OCI-LY1 (cell line): ENCODE results near the gene PKMYT1.

Experiments used
- H2AFZ ChIP-seq: fragments of 200-600 bp; sonication (generic), shearing (Covaris generic); 2 replicates; pipeline ENCODE4 v1.6.0; 2014; ENCODE audit warnings: antibody characterized with exemption, mild to moderate bottlenecking, low read length
- H3F3A ChIP-seq: fragments of 200-600 bp; sonication (generic), shearing (Covaris generic); 2 replicates; pipeline ENCODE4 v1.6.0; 2014; ENCODE audit warnings: mild to moderate bottlenecking, antibody characterized with exemption, low read length, moderate library complexity; ENCODE audit not compliant: insufficient read depth
- H3K27ac ChIP-seq: fragments of 200-600 bp; sonication (generic); 2 replicates; pipeline ENCODE4 v1.5.1; 2014; ENCODE audit warnings: low read length, mixed run types, mild to moderate bottlenecking, low read depth; ENCODE audit not compliant: poor library complexity, severe bottlenecking
- H3K27me3 ChIP-seq: fragments of 200-600 bp; sonication (generic); 2 replicates; pipeline ENCODE4 v1.6.0; 2014; ENCODE audit warnings: antibody characterized with exemption, mild to moderate bottlenecking, low read length, moderate library complexity; ENCODE audit not compliant: insufficient read depth
- H3K36me3 ChIP-seq: fragments of 200-600 bp; sonication (generic); 2 replicates; pipeline ENCODE4 v1.6.1; 2014; ENCODE audit warnings: mild to moderate bottlenecking, antibody characterized with exemption, low read length, moderate library complexity, mixed read lengths; ENCODE audit not compliant: insufficient read depth
- H3K4me1 ChIP-seq: fragments of 200-600 bp; sonication (generic); 2 replicates; pipeline ENCODE4 v1.5.1; 2014; ENCODE audit warnings: mild to moderate bottlenecking, low read length, moderate library complexity; ENCODE audit not compliant: insufficient read depth, severe bottlenecking
- H3K4me2 ChIP-seq: fragments of 200-600 bp; sonication (generic), shearing (Covaris generic); 2 replicates; pipeline ENCODE4 v1.6.1; 2014; ENCODE audit warnings: low read length
- H3K4me3 ChIP-seq: fragments of 200-600 bp; sonication (generic); 2 replicates; pipeline ENCODE4 v1.5.1; 2014; ENCODE audit warnings: low read length, low read depth, mild to moderate bottlenecking, mixed read lengths; ENCODE audit not compliant: poor library complexity, severe bottlenecking
- H3K79me2 ChIP-seq: fragments of 200-600 bp; shearing (Covaris generic); 2 replicates; pipeline ENCODE4 v1.6.1; 2016; ENCODE audit warnings: mixed run types, low read length, mixed read lengths; ENCODE audit not compliant: insufficient read depth
- H3K9ac ChIP-seq: fragments of 200-600 bp; sonication (generic), shearing (Covaris generic); 2 replicates; pipeline ENCODE4 v1.6.1; 2014; ENCODE audit warnings: mild to moderate bottlenecking, low read length, mixed read lengths
- H3K9me2 ChIP-seq: fragments of 200-600 bp; sonication (generic), shearing (Covaris generic); 2 replicates; pipeline ENCODE4 v1.6.1; 2014; ENCODE audit warnings: low read depth, mild to moderate bottlenecking, low read length, mixed read lengths
- H3K9me3 ChIP-seq: fragments of 200-600 bp; shearing (Covaris generic); 2 replicates; pipeline ENCODE4 v1.6.1; 2014; ENCODE audit warnings: low read length, mixed read lengths
- H4K20me1 ChIP-seq: fragments of 200-600 bp; sonication (generic), shearing (Covaris generic); 2 replicates; pipeline ENCODE4 v1.6.0; 2016; ENCODE audit warnings: mild to moderate bottlenecking, low read length; ENCODE audit not compliant: insufficient read depth
- CTCF ChIP-seq: fragments of 200-600 bp; sonication (generic), shearing (Covaris generic); IDR thresholded peaks from 2 replicates; pipeline ENCODE4 v1.5.1; 2017; ENCODE audit warnings: mild to moderate bottlenecking, antibody characterized with exemption, low read length, moderate library complexity, mixed read lengths
- EZH2 ChIP-seq: fragments of 200-600 bp; sonication (generic), shearing (Covaris generic); IDR thresholded peaks from 2 replicates; pipeline ENCODE4 v1.8.0; 2017; ENCODE audit warnings: borderline replicate concordance, mixed run types, mild to moderate bottlenecking, antibody characterized with exemption, low read length, moderate library complexity, mixed read lengths

PKMYT1 gene

DNA sequence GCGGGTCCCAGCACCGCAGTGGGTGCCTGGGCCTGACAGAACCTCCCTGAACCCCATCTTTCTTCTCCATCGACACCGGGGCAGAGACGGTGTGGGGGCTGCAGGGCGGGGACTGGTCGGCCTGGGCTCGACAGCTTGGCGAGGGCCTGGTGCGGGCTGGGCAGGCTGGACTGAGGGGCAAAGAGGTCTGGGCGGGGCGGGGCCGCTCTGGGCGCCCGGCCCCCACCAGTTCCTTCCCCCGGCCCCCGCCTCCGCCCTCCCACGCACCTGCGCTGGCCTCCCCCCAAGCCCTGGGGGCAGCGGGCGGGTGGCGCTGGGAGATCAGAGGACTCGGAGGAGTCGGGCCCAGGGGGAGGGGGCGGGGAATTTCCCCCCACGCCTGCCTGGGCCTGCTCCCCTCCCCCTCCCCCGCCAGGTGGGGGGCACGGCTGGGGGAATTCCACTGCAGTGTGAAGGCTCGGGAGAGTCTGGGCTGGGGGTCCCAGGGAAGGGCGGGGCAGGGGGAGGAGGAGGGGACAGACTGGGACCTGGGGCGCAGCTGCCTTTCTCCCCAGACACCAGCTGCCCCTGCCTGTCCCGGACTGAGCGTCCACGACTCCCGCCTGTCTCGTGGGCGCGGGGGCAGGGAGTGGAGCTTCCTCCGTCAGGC, 17.0 kb downstream of the PKMYT1 start:
- no peaks in the 10 kb centered on the region for H3F3A ChIP-seq
- H3K36me3 ChIP-seq: no peaks in the 10 kb centered on the region
- H4K20me1 ChIP-seq: no peaks in the 10 kb centered on the region
- no peaks in the 10 kb centered on the region for H3K9me3 ChIP-seq
- no peak for TF ChIP-seq EZH2
- no peak for TF ChIP-seq CTCF
- H3K4me3 ChIP-seq: peak overlapping the region; percentile 56
- H3K27ac ChIP-seq: no peak overlapping the region
- no peaks in the 10 kb centered on the region for H3K9me2 ChIP-seq
- peaks cover 40% of the 10 kb centered on the region for H3K4me1 ChIP-seq
- no peak overlapping the region for H2AFZ ChIP-seq
- no peaks in the 10 kb centered on the region for H3K27me3 ChIP-seq
- H3K79me2 ChIP-seq: no peaks in the 10 kb centered on the region
- H3K9ac ChIP-seq: peak overlapping the region; percentile 39; the same call in 1 of the 2 replicates
- H3K4me2 ChIP-seq: peak overlapping the region; percentile 65

GRCh38 chr16:2962334-2963073, 17.7 kb downstream of the PKMYT1 start:
- H3F3A ChIP-seq: no peaks in the 10 kb centered on the region
- H3K36me3 ChIP-seq: no peaks in the 10 kb centered on the region
- H3K27me3 ChIP-seq: no peaks in the 10 kb centered on the region
- TF ChIP-seq CTCF (no peak), EZH2 (no peak)
- no peaks in the 10 kb centered on the region for H3K79me2 ChIP-seq
- H4K20me1 ChIP-seq: no peaks in the 10 kb centered on the region
- H3K27ac ChIP-seq: no peak overlapping the region
- peaks cover 34% of the 10 kb centered on the region for H3K4me1 ChIP-seq
- no peak overlapping the region for H3K9ac ChIP-seq
- no peaks in the 10 kb centered on the region for H3K9me2 ChIP-seq
- no peaks in the 10 kb centered on the region for H3K9me3 ChIP-seq
- H2AFZ ChIP-seq: no peak overlapping the region
- peak overlapping the region; percentile 56 for H3K4me3 ChIP-seq
- H3K4me2 ChIP-seq: peak overlapping the region; percentile 65; the same call in 1 of the 2 replicates

GRCh38 chr16:2960183-2961010, 19.8 kb downstream of the PKMYT1 start:
- no peaks in the 10 kb centered on the region for H3K9me3 ChIP-seq
- no peaks in the 10 kb centered on the region for H3F3A ChIP-seq
- H3K4me1 ChIP-seq: peaks cover 26% of the 10 kb centered on the region
- H3K9me2 ChIP-seq: no peaks in the 10 kb centered on the region
- H2AFZ ChIP-seq: no peak overlapping the region
- no peak overlapping the region for H3K4me3 ChIP-seq
- TF ChIP-seq EZH2: no peak
- no peaks in the 10 kb centered on the region for H3K36me3 ChIP-seq
- no peaks in the 10 kb centered on the region for H3K79me2 ChIP-seq
- H4K20me1 ChIP-seq: no peaks in the 10 kb centered on the region
- H3K27ac ChIP-seq: no peak overlapping the region
- H3K4me2 ChIP-seq: no peak overlapping the region
- H3K9ac ChIP-seq: no peak overlapping the region
- peaks cover 8% of the 10 kb centered on the region for H3K27me3 ChIP-seq
